Heart right ventricle (tissue), 16 donors: ENCODE measurements around the gene UXS1. TPM values are rescaled to one million over a fixed set of nuclear protein-coding genes. Genes with fewer than 3 reads are reported as not detected.
A peak's percentile ranks its signal among the peaks of the same experiment; 100 is the strongest.

Experiments used
- ATAC-seq, 8 donors: fragments of 200-7000 bp; cut with Tn5 transposase; one replicate each; pipeline ENCODE4 v1.9.1; 2020; ENCODE audit warnings: mild to moderate bottlenecking in 8 of 8, moderate library complexity in 8 of 8, moderate number of reproducible peaks in 1 of 8
- DNase-seq, 2 donors: peaks; one replicate each; pipeline ENCODE4 v3.0.0-alpha.2; 2020
- H3K27ac ChIP-seq, 10 donors: fragments of 200-600 bp; sonication (generic) in 2 of 10; one replicate each; pipeline versions ENCODE4 v1.5.0 to v1.8.0; 2020 to 2022; ENCODE audit warnings: mild to moderate bottlenecking in 3 of 10
- H3K27me3 ChIP-seq, 7 donors: fragments of 200-600 bp; one replicate each; pipeline ENCODE4 v1.8.0; 2021 to 2022; ENCODE audit warnings: mild to moderate bottlenecking in 2 of 7
- H3K36me3 ChIP-seq, 9 donors: fragments of 200-600 bp; sonication (generic) in 1 of 9; one replicate each; pipeline versions ENCODE4 v1.5.0 to v1.8.0; 2020 to 2022; ENCODE audit warnings: mild to moderate bottlenecking in 2 of 9
- H3K4me1 ChIP-seq, 9 donors: fragments of 200-600 bp; sonication (generic) in 1 of 9; one replicate each; pipeline versions ENCODE4 v1.5.0 to v1.8.0; 2020 to 2022; ENCODE audit warnings: mild to moderate bottlenecking in 4 of 9
- H3K4me3 ChIP-seq, 10 donors: fragments of 200-600 bp; sonication (generic) in 2 of 10; one replicate each; pipeline versions ENCODE4 v1.5.0 to v1.8.0; 2020 to 2022; ENCODE audit warnings: mild to moderate bottlenecking in 7 of 10, moderate library complexity in 2 of 10
- H3K9me3 ChIP-seq, 11 donors: fragments of 200-600 bp in 10 of 11; sonication (generic) in 2 of 11; one replicate each; pipeline versions ENCODE4 v1.5.0 to v1.8.0; 2013 to 2022; ENCODE audit warnings: mild to moderate bottlenecking in 2 of 11, control low read depth in 1 of 11, moderate library complexity in 1 of 11
- WGBS, 2 donors: extraction: QIAGEN DNeasy Blood & Tissue Kit; methylation state at CpG; one replicate each; pipeline ENCODE4 v1.1.7; 2013; ENCODE audit warnings: inconsistent platforms in 1 of 2; 5-methylcytosine and 5-hydroxymethylcytosine counted together
- intact Hi-C, 10 donors: fragments of 100-400 bp; cut with DNase I; formaldehyde crosslinking; loops; one replicate each; pipeline versions ENCODE4 v1.11.1 to v1.14.2; 2022
- polyA plus RNA-seq, 2 donors: library from polyadenylated mRNA; stranded (reverse); fragments of 200-250 nt; gene quantifications; one replicate each; pipeline ENCODE4 v1.2.3, GENCODE V29; 2013
- total RNA-seq, 10 donors: library from RNA; stranded (reverse); fragmentation: NEBNext Ultra II Directional in 3 of 10; extraction: Animal tissue kit (Norgen Biotek cat#: 25700) in 3 of 10; gene quantifications; one replicate each; pipeline versions ENCODE4 v1.2.1 to v1.2.4, GENCODE V29; 2021 to 2023
- TF ChIP-seq, protein P1 (sequence below), 9 donors: fragments of 200-600 bp; sonication (generic) in 2 of 9; IDR thresholded peaks; one replicate each; pipeline versions ENCODE4 v1.5.0 to v1.8.0; 2021 to 2022; ENCODE audit warnings: antibody characterized with exemption in 9 of 9, mild to moderate bottlenecking in 5 of 9, moderate library complexity in 1 of 9
- donor health status: Arrhythmogenic right ventricular cardiomyopathy.
- donor health status: ischemic (EF 13 %, LVEDD 7.1; RV severe dilation, severe dysfunction).
- donor health status: healthy with polysubstance abuse.
- donor health status: DM: no; HTN: yes; CAD: no.
- donor health status: DM: no; HTN: no; CAD: no.
- donor health status: ischemic (EF 25% LVEDD 6.9; RV normal size, moderate dysfunction).
- donor health status: ischemic (EF 25% LVEDD 5.7; RV mildly dilated, moderate dysfunction).
- donor health status: healthy.
- donor health status: DM: yes; HTN: yes; CAD: no.
- donor health status: Ischemic cardiomyopathy.
- donor health status: ischemic (EF 35%, LVEDD 5.7; RV mildly dilated, moderate dysfunction).
- donor health status: nonischemic (EF 11% LVEDD 7.7; RV severe dilation, severe dysfunction).
- donor health status: DM: yes; HTN: yes; CAD: no.
- donor health status: PGD.
- donor health status: ischemic (EF 29% LVEDD 5.4; RV normal size, mild dysfunction).
- donor health status: nonischemic (EF 23%, LVEDD 6.1; RV moderate dilation, normal function).

Gene UXS1
- total and polyA plus RNA-seq, 12 donors: 7.1 to 35.0 (median 25.1) TPM

GRCh38 chr2:106122157-106122556 is 71.9 kb downstream of the UXS1 start:
- H3K4me1 ChIP-seq: peaks cover 0 to 10% (median 6%) of the 10 kb centered on the region in 9 donors
- H3K27me3 ChIP-seq: no peaks in the 10 kb centered on the region
- intact Hi-C loops: loop anchor here in 2 of 10 donors (5.0 kb wide), 1 partner anchor 70 kb away; the partner anchor contains the start of gene UXS1 (in 2 of the 2)
- WGBS, 2 donors: 83 to 89% methylated on average over 3 of the region's 3 CpGs
- TF ChIP-seq, protein P1, sequence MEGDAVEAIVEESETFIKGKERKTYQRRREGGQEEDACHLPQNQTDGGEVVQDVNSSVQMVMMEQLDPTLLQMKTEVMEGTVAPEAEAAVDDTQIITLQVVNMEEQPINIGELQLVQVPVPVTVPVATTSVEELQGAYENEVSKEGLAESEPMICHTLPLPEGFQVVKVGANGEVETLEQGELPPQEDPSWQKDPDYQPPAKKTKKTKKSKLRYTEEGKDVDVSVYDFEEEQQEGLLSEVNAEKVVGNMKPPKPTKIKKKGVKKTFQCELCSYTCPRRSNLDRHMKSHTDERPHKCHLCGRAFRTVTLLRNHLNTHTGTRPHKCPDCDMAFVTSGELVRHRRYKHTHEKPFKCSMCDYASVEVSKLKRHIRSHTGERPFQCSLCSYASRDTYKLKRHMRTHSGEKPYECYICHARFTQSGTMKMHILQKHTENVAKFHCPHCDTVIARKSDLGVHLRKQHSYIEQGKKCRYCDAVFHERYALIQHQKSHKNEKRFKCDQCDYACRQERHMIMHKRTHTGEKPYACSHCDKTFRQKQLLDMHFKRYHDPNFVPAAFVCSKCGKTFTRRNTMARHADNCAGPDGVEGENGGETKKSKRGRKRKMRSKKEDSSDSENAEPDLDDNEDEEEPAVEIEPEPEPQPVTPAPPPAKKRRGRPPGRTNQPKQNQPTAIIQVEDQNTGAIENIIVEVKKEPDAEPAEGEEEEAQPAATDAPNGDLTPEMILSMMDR (IDR thresholded peaks at IDR 0.05): no peak
- DNase-seq: no peak
- no peak overlapping the region for H3K4me3 ChIP-seq
- no peak overlapping the region for H3K27ac ChIP-seq
- ATAC-seq: no peak
- no peaks in the 10 kb centered on the region for H3K9me3 ChIP-seq
- peaks cover 0 to 77% (median 5%) of the 10 kb centered on the region in 9 donors for H3K36me3 ChIP-seq

DNA sequence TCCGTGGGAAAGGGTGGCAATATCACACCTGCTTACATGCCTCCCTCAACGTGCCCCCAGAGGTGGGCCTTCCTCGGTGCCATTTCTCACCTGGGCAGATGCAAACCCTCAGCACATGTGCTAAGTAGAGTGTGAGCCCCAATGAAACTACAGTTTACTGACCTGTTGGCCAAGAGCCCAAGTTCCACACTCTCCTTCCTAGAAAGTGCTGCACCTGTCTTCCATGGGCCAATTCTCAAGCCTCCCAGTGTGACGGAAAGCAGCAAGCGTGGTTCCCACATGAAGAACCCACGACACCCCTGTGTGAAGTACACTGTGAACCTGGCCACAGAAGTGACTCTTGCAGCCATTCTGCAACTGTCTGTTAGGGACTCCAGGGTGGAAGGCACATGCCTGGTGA is 73.7 kb downstream of the UXS1 start:
- Histone ChIP-seq H3K4me3 (no peak overlapping the region), H3K27ac (no peak overlapping the region), H3K36me3 (peaks cover 0 to 70% (median 5%) of the 10 kb centered on the region in 9 donors), H3K9me3 (no peaks in the 10 kb centered on the region), H3K27me3 (no peaks in the 10 kb centered on the region), H3K4me1 (peaks cover 0 to 21% (median 9%) of the 10 kb centered on the region in 9 donors)
- intact Hi-C loops: loop anchor here in 2 of 10 donors (5.0 kb wide), 1 partner anchor 72 kb away; the partner anchor contains the start of gene UXS1 (in 2 of the 2)
- no peak for DNase-seq
- TF ChIP-seq, protein P1 (IDR thresholded peaks at IDR 0.05): no peak
- 93 to 95% methylated on average over 6 of the region's 6 CpGs for WGBS, 2 donors
- no peak for ATAC-seq

DNA sequence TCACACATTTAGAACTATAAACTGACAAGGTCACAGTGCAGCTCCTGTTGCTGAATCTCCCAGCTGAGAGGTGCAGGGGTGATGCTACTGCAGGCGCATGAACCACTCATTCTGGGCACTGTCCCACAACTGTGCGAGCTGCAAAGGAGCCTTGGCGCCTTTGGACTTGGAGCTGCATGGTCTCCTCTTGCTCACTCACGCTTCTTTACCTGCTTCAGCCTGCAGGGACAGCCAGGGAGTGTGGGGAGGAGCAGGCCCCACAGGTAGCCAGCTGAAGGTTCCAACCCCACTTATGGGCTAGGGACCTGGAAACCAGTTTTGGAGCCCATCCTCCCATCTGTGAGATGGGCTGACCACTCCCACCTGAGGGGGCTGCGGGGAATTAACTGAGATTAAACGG is 75.0 kb downstream of the UXS1 start:
- intact Hi-C loops: loop anchor here in 2 of 10 donors (5.0 to 10.0 kb wide), 2 partner anchors 76 to 118 kb away; partner anchors contain the start of gene UXS1 (in 1 of the 2)
- H3K4me3 ChIP-seq: no peak overlapping the region
- H3K4me1 ChIP-seq: peaks cover 0 to 21% (median 12%) of the 10 kb centered on the region in 9 donors
- no peaks in the 10 kb centered on the region for H3K27me3 ChIP-seq
- 88 to 95% methylated on average over 6 of the region's 6 CpGs for WGBS, 2 donors
- DNase-seq: no peak
- no peak overlapping the region for H3K27ac ChIP-seq
- TF ChIP-seq, protein P1 (IDR thresholded peaks at IDR 0.05): no peak
- no peak for ATAC-seq
- no peaks in the 10 kb centered on the region for H3K9me3 ChIP-seq
- H3K36me3 ChIP-seq: peaks cover 0 to 64% (median 5%) of the 10 kb centered on the region in 9 donors

GRCh38 chr2:106117882-106118684 is 76.0 kb downstream of the UXS1 start:
- H3K9me3 ChIP-seq: no peaks in the 10 kb centered on the region
- intact Hi-C loops: loop anchor here in 2 of 10 donors (5.0 to 10.0 kb wide), 2 partner anchors 77 to 119 kb away; partner anchors contain the start of gene UXS1 (in 1 of the 2)
- peak overlapping the region in 3 of 10 donors; percentile 49 to 72 (median 64) for H3K27ac ChIP-seq
- WGBS, 2 donors: 84 to 85% methylated on average over 9 of the region's 9 CpGs
- TF ChIP-seq, protein P1 (IDR thresholded peaks at IDR 0.05): no peak
- H3K4me3 ChIP-seq: no peak overlapping the region
- DNase-seq: no peak
- ATAC-seq: peak in 6 of 8 donors; percentile 17 to 62 (median 36)
- H3K27me3 ChIP-seq: no peaks in the 10 kb centered on the region
- peaks cover 0 to 21% (median 12%) of the 10 kb centered on the region in 9 donors for H3K4me1 ChIP-seq
- H3K36me3 ChIP-seq: peaks cover 0 to 56% (median 5%) of the 10 kb centered on the region in 9 donors
